CD4-positive, alpha-beta T cell treated with Interleukin-6 for 4 hours (primary cell): ENCODE measurements around the gene CTSA.
A peak's percentile ranks its signal among the peaks of the same experiment; 100 is the strongest.
"Not testable (repeated sequence)": the region's sequence is repeated elsewhere in the genome, so short reads cannot be mapped to it uniquely, and the experiment has no call there.

Source experiments
- DNase-seq: peaks from one replicate; pipeline ENCODE4 v3.0.0-alpha.2; 2020; ENCODE audit warnings: mixed read lengths

CTSA gene

GRCh38 chr20:45918779-45919537, 27.8 kb downstream of the CTSA start:
- no peak for DNase-seq

- DNase-seq = no peak
These were observed 28.6 kb downstream of the CTSA start for GRCh38 chr20:45919542-45920399.

- DNase-seq = no peak
These were observed 29.6 kb downstream of the CTSA start for GRCh38 chr20:45920462-45921336.

- no peak for DNase-seq
These were observed 30.4 kb downstream of the CTSA start for GRCh38 chr20:45921337-45922189.

- no peak for DNase-seq
These were observed 33.5 kb downstream of the CTSA start for GRCh38 chr20:45924391-45925261.

GRCh38 chr20:45925821-45926506, 34.8 kb downstream of the CTSA start:
- no peak for DNase-seq

DNA sequence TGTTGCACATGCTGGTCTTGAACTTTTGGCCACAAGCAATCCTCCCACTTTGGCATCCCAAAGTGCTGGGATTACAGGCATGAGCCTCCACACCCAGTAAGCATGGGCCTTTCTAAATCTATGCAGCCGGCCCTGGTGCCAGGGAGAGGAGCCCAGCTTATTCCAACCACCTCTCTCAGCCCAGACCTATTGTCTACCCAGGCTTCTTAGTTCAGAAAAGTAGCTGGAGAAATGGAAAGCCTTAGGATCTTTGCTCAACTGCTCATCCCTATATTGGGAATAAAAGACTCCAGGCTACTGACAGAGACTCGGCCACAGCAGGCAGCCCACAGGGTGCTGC, 35.6 kb downstream of the CTSA start:
- DNase-seq = no peak

- DNase-seq = no peak
These were observed 36.1 kb downstream of the CTSA start for GRCh38 chr20:45927071-45927878.

DNA sequence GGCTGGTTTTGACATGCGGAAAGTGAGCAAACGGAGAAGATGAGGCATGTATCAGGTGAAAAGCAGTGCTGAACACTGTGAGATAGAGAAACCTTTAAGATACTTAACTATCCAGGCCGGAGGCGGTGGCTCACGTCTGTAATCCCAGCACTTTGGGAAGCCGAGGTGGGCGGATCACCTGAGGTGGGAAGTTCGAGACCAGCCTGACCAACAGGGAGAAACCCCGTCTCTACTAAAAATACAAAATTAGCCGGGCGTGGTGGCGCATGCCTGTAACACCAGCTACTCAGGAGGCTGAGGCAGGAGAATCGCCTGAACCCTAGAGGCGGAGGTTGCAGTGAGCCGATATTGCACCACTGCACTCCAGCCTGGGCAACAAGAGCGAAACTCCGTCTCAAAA, 40.5 kb downstream of the CTSA start:
- DNase-seq = not testable (repeated sequence)

- DNase-seq = peak; percentile 75
These were observed 42.3 kb downstream of the CTSA start for GRCh38 chr20:45933266-45934045.

DNA sequence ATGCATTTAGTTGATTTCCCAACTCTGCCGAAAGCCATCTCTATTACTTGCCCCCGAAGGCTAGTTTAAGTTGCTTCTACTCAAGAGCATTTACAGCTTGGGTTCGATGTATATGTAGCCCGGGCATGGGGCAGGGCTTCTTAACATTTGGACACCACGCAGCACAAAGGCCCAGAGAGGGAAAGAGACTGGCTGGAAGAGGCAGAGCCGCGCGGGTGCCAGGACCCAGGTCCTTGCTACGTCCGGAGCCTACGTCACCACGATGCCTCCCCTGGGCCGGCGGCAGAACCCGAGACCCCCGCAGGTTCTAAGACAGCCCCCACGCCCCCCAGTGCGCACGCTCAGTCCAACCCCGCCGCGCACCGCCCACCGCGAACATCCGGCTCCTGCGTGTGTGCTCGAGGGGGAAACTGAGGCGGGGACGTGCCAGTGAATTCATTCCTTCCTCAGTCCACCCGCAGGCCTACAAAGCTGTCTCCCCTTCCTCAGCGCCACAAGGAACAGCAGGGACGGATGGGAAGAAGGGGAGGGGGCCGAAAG, 43.0 kb downstream of the CTSA start:
- DNase-seq = peak; percentile 70

DNA sequence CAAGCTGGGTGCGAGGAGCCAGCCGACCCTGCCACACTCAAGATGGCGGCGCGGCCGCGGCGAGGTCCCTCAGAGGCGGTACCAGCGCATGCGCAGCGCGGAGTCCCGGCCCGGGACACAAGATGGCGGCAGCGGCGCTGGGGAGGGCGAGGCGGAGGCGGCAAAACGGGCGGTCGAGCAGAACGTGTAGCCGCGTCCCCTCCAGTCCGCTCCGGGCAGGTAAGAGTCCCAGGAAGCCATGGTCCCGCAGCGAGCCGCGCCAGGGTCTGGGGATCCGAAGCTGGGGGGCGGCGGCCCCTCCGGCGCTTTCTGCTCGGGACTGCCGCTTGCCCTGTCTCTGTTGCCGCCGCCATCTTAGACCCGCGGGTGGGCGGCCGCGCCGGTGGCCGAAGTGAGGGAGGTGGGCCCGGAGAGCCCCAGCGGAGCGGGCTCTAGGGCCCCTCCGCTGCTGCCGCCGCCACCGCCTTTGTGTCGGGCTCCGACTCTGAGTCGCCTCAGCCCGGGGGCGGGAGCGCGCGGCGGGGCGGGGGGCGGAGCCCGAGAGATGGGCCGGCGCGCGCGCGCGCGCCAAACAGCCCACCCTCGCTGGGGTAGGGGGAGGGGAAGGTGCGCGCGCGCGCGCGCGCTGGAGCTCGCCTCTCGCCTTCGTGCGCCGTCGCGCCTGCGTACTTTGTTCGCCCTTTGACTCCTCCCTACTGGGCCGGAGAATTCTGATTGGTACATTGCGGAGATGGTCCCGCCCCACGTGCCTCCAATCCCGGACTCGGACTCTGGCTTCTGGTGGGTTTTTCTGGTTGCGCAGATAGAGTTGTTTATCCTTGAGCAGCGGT, 43.7 kb downstream of the CTSA start, which contains the start of gene PCIF1:
Gene PCIF1, plus strand, starts transcription at position 98 of the 830 bp plus-strand sequence. CDS start 4,317 bp downstream, outside the sequence.
- peak; percentile 99 for DNase-seq

- no peak for DNase-seq
These were observed 44.4 kb downstream of the CTSA start for GRCh38 chr20:45935416-45936046.

- DNase-seq = no peak
These were observed 46.6 kb downstream of the CTSA start for GRCh38 chr20:45937765-45938164.

DNA sequence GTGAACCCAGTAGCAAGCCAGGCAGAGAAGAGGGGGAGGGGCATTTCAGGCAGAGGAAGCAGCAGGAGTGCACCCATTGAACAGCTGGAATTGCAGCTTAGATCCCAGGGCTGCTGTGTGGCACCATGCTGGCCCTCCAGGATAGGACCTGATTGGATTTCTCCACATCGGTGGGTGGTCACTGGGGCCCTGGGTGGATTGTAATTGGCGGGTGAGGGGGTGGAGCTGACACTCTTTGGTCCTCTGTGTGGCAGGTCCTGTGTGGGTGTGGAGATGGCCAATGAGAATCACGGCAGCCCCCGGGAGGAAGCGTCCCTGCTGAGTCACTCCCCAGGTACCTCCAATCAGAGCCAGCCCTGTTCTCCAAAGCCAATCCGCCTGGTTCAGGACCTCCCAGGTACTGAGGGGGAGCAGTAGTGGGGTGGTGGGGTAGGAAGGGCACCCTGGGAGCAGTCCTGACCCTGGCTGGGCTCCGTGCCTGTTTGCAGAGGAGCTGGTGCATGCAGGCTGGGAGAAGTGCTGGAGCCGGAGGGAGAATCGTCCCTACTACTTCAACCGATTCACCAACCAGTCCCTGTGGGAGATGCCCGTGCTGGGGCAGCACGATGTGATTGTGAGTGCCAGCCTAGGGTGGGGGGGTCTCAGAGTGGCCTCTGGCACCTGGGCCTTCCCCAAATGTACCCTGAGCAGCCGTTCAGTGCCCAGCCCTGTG, 47.7 kb downstream of the CTSA start:
- no peak for DNase-seq

DNA sequence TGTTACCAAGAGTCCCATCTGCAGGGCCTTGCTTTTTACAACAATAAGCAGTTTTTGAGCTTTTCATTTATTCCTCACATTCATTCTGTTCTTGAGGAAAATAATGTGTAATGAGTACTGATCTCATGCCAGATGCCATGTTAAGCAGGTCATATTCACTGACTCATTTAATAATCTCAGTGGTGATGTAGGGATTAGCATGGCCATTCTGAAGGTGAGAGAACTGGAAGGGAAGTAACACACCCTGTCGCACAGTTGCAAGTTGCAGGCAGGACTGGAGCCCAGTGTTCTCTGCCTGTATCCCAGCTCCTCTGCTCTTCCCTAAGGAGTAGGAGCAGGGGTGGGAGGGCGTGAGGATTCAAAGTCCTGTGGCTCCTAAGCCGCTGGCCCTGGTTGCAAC, 48.9 kb downstream of the CTSA start:
- no peak for DNase-seq
